Suprapubic skin (tissue), 3 donors: ENCODE measurements around the gene TMEM232.

Experiments used
- EP300 ChIP-seq: sonication (generic); formaldehyde crosslinking; IDR thresholded peaks from one replicate; pipeline ENCODE4 v1.6.1; 2017; ENCODE audit warnings: antibody characterized with exemption
- POLR2A ChIP-seq, 2 donors: fragments of 450-650 bp; IDR thresholded peaks; one replicate each; pipeline ENCODE4 v1.6.1; 2017; ENCODE audit warnings: antibody characterized with exemption in 2 of 2, mild to moderate bottlenecking in 2 of 2, moderate library complexity in 2 of 2
- TF ChIP-seq, protein P1 (sequence below), 2 donors: fragments of 200-600 bp in 1 of 2; fragments of 450-650 bp in 1 of 2; sonication (generic) in 1 of 2; IDR thresholded peaks; one replicate each; pipeline ENCODE4 v1.5.1; 2016 to 2019; ENCODE audit warnings: antibody characterized with exemption in 2 of 2, mild to moderate bottlenecking in 1 of 2, moderate library complexity in 1 of 2

DNA sequence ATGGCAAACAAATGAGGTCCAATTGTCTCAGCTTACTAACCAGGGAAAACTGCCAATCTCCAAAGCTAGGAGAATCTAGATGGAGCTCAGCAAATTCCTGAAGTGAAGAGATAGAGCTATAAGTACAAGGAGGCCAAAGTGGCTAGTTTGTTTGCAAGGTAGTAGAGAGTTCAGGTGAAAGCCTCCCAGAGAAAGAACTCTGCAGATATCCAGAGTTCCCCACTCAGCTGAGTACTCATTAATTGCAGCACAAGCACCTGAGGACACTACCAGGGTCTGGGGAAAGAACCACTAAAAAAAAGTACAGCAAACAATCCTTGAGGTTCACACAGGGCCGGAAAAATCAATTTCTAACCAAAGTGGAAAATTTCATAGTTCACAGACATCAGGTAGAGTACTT, 250.9 kb downstream of the TMEM232 start:
- TF ChIP-seq, protein P1, sequence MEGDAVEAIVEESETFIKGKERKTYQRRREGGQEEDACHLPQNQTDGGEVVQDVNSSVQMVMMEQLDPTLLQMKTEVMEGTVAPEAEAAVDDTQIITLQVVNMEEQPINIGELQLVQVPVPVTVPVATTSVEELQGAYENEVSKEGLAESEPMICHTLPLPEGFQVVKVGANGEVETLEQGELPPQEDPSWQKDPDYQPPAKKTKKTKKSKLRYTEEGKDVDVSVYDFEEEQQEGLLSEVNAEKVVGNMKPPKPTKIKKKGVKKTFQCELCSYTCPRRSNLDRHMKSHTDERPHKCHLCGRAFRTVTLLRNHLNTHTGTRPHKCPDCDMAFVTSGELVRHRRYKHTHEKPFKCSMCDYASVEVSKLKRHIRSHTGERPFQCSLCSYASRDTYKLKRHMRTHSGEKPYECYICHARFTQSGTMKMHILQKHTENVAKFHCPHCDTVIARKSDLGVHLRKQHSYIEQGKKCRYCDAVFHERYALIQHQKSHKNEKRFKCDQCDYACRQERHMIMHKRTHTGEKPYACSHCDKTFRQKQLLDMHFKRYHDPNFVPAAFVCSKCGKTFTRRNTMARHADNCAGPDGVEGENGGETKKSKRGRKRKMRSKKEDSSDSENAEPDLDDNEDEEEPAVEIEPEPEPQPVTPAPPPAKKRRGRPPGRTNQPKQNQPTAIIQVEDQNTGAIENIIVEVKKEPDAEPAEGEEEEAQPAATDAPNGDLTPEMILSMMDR (IDR thresholded peaks at IDR 0.05) = no peak
- TF ChIP-seq POLR2A (IDR thresholded peaks at IDR 0.05) (no peak), EP300 (no peak)
